ENCODE measurements around the gene IGSF8.

The IGSF8 gene

DNA sequence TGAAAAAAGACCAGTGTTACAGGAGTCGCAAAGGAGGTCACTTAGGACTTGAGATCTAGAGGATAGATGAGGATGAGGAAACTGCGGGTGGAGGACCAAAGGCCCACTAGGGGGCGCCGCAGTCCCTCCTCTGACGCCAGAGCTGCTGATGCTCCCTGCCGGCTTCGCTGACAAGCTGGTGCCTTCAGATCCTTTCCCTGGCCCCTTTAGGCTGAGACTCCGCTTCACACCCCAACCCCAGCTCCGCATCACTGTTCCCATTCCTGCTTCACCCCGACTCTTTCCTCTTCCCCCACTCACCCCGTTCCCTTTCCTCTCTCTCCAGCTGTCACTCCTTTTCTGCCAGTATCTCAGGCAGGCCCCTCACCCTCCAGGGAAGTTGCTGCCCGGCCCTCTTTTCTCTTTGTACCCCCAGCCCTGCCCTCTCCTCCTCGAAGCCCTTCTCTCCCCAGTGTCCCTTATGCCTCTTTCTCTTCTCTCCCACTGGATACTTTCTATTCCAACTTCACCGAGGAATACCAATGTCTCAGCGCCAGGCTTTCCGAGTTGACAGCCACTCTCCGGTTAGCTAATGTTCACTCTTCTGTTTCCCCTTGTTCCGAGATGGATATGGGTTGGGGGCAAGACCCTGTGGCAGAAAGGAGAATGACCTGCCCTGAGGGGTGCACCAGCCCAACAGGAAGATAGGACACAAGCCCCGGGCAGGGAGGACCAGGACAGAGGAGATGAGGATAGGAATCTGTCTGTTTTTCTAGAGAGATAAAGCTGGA lies 12.5 kb downstream of the IGSF8 start:
- peak; percentile 50 to 73 (median 62) for DNase-seq

- no peak for DNase-seq
Measured at GRCh38 chr1:160084771-160085321, 13.6 kb downstream of the IGSF8 start.

DNA sequence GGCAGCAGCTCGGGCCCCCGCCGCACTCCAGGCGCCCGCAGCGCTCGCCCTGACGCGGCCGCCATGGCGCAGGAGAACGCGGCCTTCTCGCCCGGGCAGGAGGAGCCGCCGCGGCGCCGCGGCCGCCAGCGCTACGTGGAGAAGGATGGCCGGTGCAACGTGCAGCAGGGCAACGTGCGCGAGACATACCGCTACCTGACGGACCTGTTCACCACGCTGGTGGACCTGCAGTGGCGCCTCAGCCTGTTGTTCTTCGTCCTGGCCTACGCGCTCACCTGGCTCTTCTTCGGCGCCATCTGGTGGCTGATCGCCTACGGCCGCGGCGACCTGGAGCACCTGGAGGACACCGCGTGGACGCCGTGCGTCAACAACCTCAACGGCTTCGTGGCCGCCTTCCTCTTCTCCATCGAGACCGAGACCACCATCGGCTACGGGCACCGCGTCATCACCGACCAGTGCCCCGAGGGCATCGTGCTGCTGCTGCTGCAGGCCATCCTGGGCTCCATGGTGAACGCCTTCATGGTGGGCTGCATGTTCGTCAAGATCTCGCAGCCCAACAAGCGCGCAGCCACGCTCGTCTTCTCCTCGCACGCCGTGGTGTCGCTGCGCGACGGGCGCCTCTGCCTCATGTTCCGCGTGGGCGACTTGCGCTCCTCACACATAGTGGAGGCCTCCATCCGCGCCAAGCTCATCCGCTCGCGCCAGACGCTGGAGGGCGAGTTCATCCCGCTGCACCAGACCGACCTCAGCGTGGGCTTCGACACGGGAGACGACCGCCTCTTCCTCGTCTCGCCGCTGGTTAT lies 14.2 kb downstream of the IGSF8 start:
- DNase-seq, result peak; percentile 46 to 69 (median 63)

DNA sequence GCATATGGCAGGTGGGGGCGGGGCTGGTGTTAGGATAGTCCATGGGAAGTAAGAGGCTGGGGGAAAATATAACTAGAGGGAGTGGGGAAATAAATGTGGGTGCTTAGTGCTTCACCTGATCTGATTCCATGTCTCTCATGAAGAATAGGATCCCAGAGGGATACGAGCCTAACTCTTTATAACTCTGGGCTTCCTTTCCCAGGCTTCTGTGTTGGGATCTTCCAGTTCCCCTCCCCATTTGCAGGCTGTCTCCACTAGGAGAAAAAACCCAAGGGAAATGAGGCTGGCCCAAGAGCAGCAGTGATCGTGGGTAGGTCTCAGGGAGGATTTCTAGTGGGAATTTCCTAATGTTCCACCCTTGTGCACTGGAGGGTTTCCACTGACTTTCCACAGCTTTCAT lies 15.5 kb downstream of the IGSF8 start:
- no peak for DNase-seq

GRCh38 chr1:160082487-160082886 lies 15.9 kb downstream of the IGSF8 start:
- DNase-seq, result no peak

- DNase-seq, result no peak
Measured at GRCh38 chr1:160081261-160081936, 17.0 kb downstream of the IGSF8 start, which contains the start of gene KCNJ9. Gene KCNJ9 (plus strand): TSS chr1:160081538. CDS start chr1:160084031, 2,493 bp downstream.

DNA sequence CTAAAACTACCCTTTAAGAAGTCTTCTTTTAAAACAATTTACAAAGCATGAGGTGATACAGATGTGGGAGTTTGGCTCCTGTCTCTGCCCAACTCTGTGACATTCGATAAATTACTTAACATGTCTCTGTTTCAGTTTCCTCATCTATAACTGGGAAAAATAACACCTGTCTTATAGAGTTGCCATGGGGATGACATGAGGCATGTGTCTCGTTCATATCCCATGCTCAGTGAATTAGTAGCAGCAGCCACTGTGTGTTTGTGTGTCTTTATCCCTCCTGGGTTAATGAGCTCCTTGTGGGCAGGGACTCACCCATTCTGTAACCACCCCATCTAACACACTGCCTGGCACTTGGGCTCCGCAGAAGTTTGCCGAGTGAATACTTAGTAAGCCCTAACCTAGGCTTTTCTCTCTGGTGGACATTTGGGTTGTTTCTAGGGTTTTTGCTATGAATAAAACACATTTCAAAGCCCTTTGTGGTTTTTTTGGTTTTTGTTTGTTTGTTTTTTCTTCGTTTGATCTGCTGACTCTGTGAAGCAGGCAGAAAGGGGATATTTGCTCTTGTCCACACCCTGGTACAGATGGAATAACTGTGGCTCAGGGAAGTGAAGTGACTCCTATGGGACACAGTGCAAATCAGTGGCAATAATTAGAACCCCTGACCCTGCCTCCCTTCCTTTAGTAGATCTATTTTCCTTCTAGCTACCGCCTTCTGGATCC lies 17.9 kb downstream of the IGSF8 start:
- no peak for DNase-seq

- DNase-seq, result no peak
Measured at GRCh38 chr1:160079448-160079847, 19.0 kb downstream of the IGSF8 start.

- peak in 3 of 5 donors; percentile 45 to 52 (median 47) for DNase-seq
Measured at GRCh38 chr1:160078512-160079195, 19.8 kb downstream of the IGSF8 start.

DNA sequence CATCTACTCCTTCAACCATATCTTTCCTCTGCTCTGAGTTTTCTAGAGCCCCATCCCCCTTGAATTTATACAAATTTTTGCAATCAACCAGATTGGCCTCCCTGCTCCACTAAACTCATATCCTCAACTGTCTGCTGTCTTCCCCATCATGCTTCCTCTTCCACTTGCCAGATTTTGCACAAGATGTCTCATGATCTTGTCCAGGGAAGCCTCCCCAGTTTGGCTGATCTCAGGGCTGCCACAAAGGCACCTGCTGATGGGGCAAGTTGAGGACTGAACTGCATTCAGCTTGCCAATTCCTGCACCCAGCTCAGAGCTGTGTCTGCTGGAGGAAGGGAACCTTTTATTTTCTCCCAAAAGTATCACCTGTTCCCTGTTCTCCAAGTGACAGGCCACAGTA lies 20.9 kb downstream of the IGSF8 start:
- DNase-seq, result no peak

DNA sequence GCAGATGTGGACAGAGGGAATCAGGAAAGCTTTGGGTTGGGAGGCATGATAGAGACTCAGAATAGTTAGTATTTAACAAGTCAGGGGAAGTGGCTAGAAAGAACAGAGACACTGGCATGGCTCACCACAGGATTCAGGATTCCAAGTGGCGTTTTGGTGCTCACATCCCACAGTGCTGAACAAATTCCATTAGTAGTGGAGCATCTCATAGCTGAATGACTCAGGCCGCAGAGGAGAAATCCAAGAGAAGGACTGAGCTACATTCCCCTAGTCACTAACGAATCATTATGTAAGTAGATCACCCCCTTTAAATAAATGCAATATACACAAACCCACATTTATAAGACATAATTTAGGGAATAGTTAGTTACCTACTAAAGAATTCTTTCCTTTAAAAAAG lies 22.1 kb downstream of the IGSF8 start:
- no peak for DNase-seq

DNA sequence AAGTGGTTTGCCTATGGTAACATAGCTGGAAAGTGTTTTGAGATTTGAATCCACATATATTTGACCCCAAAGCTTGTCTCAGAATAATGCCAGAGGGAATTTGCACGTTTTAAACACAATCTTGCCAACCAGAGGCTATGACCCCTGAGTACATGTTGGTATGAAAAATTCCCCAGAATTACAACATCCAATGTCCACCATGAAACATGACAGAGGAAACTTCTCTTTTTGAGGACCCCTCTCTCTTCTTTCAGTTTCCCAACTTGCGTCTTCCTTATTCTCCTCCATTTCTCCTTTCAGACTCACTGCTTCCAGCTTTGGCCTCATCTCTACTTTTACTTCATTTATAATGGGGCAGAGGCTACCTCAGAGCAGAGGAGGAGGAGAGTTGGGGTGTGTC lies 22.6 kb downstream of the IGSF8 start:
- DNase-seq, result no peak

DNA sequence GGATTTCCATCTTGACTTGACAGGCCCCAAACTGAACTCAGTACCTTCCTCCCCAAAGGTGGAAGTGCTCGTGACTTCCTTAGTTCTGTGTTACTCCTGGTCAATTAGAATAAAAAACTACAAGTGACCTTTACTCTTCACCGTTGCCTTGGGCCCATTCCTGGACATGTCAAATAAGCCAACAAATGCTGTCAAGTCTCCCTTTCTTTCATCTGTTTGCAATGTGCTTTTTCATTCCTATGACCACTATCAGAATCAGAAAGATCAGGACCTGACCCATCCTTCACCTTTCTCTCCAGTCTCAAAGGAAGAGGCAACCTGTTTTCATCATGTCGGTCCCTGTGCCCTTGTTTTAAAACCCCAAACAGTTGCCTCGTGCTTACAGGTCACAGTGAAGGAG lies 23.6 kb downstream of the IGSF8 start:
- DNase-seq, result no peak

GRCh38 chr1:160071289-160071688 lies 27.1 kb downstream of the IGSF8 start:
- DNase-seq, result no peak

- peak; percentile 34 to 62 (median 50) for DNase-seq
Measured at GRCh38 chr1:160070243-160071163, 27.9 kb downstream of the IGSF8 start.

GRCh38 chr1:160069460-160070231 lies 28.8 kb downstream of the IGSF8 start, which contains the start of gene KCNJ10:
Gene KCNJ10 (minus strand): TSS chr1:160070160. CDS start chr1:160042532, 27,628 bp downstream.
- DNase-seq, result no peak

- DNase-seq, result no peak
Measured at GRCh38 chr1:160068225-160068624, 30.2 kb downstream of the IGSF8 start.

DNA sequence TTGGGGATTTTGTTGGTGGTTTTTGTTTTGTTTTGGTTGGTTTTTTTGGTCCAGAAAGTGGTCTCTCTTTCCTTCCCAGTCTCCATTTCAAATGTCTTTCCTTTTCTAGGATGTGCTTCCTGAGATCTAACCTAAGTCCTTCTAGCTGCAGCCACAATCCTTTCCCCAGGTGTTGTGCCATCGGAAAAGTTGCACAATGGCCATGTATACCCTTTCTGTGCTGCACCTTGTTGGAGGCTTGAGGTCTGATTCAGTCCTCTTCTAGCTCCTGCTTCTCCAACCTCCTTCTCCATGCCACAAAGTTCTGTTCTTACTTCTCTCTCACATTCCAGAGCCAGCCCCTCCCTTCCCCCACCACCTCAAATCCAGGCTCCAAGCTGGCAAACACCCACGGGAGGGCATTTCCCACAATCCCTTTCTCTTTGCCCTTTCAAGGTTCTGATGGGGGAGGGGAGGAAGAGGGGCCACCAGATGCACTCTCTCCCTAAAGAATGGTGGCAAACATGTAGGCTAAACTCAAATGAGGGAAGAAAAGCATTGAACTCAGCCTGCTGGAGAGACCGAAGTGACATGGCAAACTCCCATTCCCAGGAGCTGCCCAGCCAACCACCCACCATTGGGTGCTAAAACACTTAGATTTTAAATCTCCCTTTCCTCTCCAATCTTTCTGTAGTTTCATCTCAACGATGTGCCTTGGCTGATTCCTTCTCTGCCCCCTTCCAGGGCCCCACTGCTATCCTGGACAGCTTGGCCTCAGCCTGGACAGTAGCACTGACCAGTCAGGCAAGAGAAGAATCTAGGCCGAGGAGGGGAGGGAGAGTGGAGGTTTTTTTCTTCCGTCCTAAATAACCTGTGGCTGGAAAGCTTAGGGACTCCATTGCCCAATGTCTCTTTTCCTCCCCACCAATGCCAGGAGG lies 31.3 kb downstream of the IGSF8 start:
- DNase-seq, result no peak

- no peak for DNase-seq
Measured at GRCh38 chr1:160064746-160065145, 33.7 kb downstream of the IGSF8 start.

Measured in T-helper 1 cell (primary cell).